Measurements from ENCODE around the gene FSD1. TPM values are rescaled to one million over a fixed set of nuclear protein-coding genes. Genes with fewer than 3 reads are reported as not detected.
A peak's percentile ranks its signal among the peaks of the same experiment; 100 is the strongest.

Gene FSD1
- total RNA-seq, 4 donors from 2014 or later: not detected

DNA sequence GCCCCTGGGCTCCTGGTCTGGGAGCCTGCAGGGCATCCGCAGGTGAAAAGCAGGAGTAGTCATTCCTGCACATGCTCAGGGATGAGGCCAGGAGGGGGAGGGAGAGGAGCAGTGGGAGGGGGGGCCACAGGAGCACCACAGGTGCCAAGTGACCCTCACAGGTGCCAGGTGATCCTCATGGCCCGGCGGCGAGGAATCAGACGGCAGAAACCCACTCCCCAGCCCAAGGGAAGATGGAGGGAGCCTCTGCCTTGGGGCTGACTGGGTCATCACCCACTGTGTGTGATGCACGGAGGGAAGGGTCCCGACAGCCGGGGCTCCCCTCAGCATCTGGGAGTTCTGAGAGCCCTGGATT lies 68.6 kb downstream of the FSD1 start:
- Histone ChIP-seq H3K9me3 (no peaks in the 10 kb centered on the region), H3K36me3 (no peaks in the 10 kb centered on the region), H3K4me1 (peaks cover 100% of the 10 kb centered on the region in 2 donors), H3K27me3 (no peaks in the 10 kb centered on the region), H3K27ac (peak overlapping the region; percentile 83 to 95 (median 92)), H3K4me3 (no peak overlapping the region)
- no peak for ATAC-seq
- intact Hi-C loops (cut with DNase I; ENCODE audit: low total_unique reads) (no loop called here), in situ Hi-C loops (cut with MboI; ENCODE audit: low sequenced_read_pairs in 4 of 4) (no loop called here)
- no peak for DNase-seq
- TF ChIP-seq, protein P1, sequence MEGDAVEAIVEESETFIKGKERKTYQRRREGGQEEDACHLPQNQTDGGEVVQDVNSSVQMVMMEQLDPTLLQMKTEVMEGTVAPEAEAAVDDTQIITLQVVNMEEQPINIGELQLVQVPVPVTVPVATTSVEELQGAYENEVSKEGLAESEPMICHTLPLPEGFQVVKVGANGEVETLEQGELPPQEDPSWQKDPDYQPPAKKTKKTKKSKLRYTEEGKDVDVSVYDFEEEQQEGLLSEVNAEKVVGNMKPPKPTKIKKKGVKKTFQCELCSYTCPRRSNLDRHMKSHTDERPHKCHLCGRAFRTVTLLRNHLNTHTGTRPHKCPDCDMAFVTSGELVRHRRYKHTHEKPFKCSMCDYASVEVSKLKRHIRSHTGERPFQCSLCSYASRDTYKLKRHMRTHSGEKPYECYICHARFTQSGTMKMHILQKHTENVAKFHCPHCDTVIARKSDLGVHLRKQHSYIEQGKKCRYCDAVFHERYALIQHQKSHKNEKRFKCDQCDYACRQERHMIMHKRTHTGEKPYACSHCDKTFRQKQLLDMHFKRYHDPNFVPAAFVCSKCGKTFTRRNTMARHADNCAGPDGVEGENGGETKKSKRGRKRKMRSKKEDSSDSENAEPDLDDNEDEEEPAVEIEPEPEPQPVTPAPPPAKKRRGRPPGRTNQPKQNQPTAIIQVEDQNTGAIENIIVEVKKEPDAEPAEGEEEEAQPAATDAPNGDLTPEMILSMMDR (IDR thresholded peaks at IDR 0.05 in 4 of 5, conservative IDR thresholded peaks at IDR 0.05 in 1 of 5): no peak
- TF ChIP-seq POLR2A (IDR thresholded peaks at IDR 0.05): no peak

Other genes starting within 250 kb of the FSD1 start
- gene ZBTB7A, start 237.7 kb upstream of the FSD1 start, total RNA-seq: 100 to 1,000 TPM in 2 of 4 donors, 10 to 100 TPM in 2; 50.0 to 104 (median 91.9) TPM
- gene MAP2K2, start 180.5 kb upstream of the FSD1 start, total RNA-seq: 100 to 1,000 TPM; 101 to 207 (median 138) TPM
- 1 to 10 TPM in 1 of 4 donors, under 1 TPM in 1, not detected in 2; 0.10 to 1.0 TPM for gene CREB3L3, start 151.0 kb upstream of the FSD1 start, total RNA-seq
- 10 to 100 TPM; 11.7 to 25.7 (median 13.7) TPM for gene SIRT6, start 122.0 kb upstream of the FSD1 start, total RNA-seq
- gene ANKRD24, start 121.9 kb upstream of the FSD1 start, total RNA-seq: 1 to 10 TPM in 1 of 4 donors, under 1 TPM in 3; 0.13 to 3.0 (median 0.45) TPM
- gene EBI3, start 75.1 kb upstream of the FSD1 start, total RNA-seq: 1 to 10 TPM in 1 of 4 donors, under 1 TPM in 2, not detected in 1; 0.38 to 1.7 (median 0.85) TPM
- 10 to 100 TPM; 13.5 to 37.8 (median 19.9) TPM for gene YJU2, start 57.5 kb upstream of the FSD1 start, total RNA-seq
- gene SHD, start 25.3 kb upstream of the FSD1 start, total RNA-seq: under 1 TPM in 1 of 4 donors, not detected in 3; 0.26 TPM
- gene TMIGD2, start 2.2 kb upstream of the FSD1 start, total RNA-seq: not detected
- gene STAP2, start 34.2 kb downstream of the FSD1 start, total RNA-seq: 1 to 10 TPM in 2 of 4 donors, under 1 TPM in 1, not detected in 1; 0.94 to 2.1 (median 1.3) TPM
- 1 to 10 TPM; 2.7 to 3.1 (median 3.0) TPM for gene MPND, start 39.0 kb downstream of the FSD1 start, total RNA-seq
- gene SH3GL1, start 95.9 kb downstream of the FSD1 start, total RNA-seq: 10 to 100 TPM; 11.6 to 19.4 (median 15.8) TPM
- 10 to 100 TPM in 2 of 4 donors, 1 to 10 TPM in 2; 7.3 to 15.8 (median 9.7) TPM for gene CHAF1A, start 98.0 kb downstream of the FSD1 start, total RNA-seq
- gene UBXN6, start 153.2 kb downstream of the FSD1 start, total RNA-seq: 100 to 1,000 TPM in 3 of 4 donors, 10 to 100 TPM in 1; 93.8 to 230 (median 114) TPM
- gene HDGFL2, start 167.7 kb downstream of the FSD1 start, total RNA-seq: 10 to 100 TPM; 46.5 to 83.2 (median 56.1) TPM
- 100 to 1,000 TPM in 3 of 4 donors, 10 to 100 TPM in 1; 79.6 to 282 (median 152) TPM for gene PLIN4, start 213.9 kb downstream of the FSD1 start, total RNA-seq
- gene PLIN5, start 230.6 kb downstream of the FSD1 start, total RNA-seq: 100 to 1,000 TPM in 1 of 4 donors, 10 to 100 TPM in 3; 23.5 to 127 (median 52.9) TPM
- gene LRG1, start 235.4 kb downstream of the FSD1 start, total RNA-seq: 1 to 10 TPM in 1 of 4 donors, under 1 TPM in 2, not detected in 1; 0.15 to 2.7 (median 0.98) TPM